ENCODE results near the gene GLB1L2.

Gene GLB1L2

GRCh38 chr11:134332189-134332631, 422 bp downstream of the GLB1L2 start:
- TF ChIP-seq CTCF (conservative IDR thresholded peaks at IDR 0.05), result peak; percentile 43
- peak overlapping the region; percentile 69 for H3K27ac ChIP-seq

- no peak for TF ChIP-seq CTCF (conservative IDR thresholded peaks at IDR 0.05)
- H3K27ac ChIP-seq, result peak overlapping the region; percentile 69
These were observed 994 bp downstream of the GLB1L2 start for GRCh38 chr11:134332782-134333181.

- no peak overlapping the region for H3K27ac ChIP-seq
- no peak for TF ChIP-seq CTCF (conservative IDR thresholded peaks at IDR 0.05)
These were observed 1.5 kb downstream of the GLB1L2 start for GRCh38 chr11:134333312-134333711.

GRCh38 chr11:134333946-134334345, 2.2 kb downstream of the GLB1L2 start:
- no peak for TF ChIP-seq CTCF (conservative IDR thresholded peaks at IDR 0.05)

GRCh38 chr11:134334796-134335571, 3.2 kb downstream of the GLB1L2 start:
- no peak for TF ChIP-seq CTCF (conservative IDR thresholded peaks at IDR 0.05)
- H3K27ac ChIP-seq, result no peak overlapping the region

More at GRCh38 chr11:134333946-134334345, 2.2 kb downstream of the GLB1L2 start:
- no peak overlapping the region for H3K27ac ChIP-seq

- TF ChIP-seq CTCF (conservative IDR thresholded peaks at IDR 0.05), result no peak
- H3K27ac ChIP-seq, result no peak overlapping the region
These were observed 5.3 kb downstream of the GLB1L2 start for GRCh38 chr11:134337051-134337450.

GRCh38 chr11:134338068-134338467, 6.3 kb downstream of the GLB1L2 start:
- H3K27ac ChIP-seq, result no peak overlapping the region
- no peak for TF ChIP-seq CTCF (conservative IDR thresholded peaks at IDR 0.05)

All from VCaP (cell line).